HL-60 (cell line): Measurements from ENCODE around the gene ADAMTSL3.

Source experiments
- DNase-seq, 2 experiments: peaks; one replicate each; pipeline ENCODE4 v3.0.0-alpha.2; 2010 to 2020; ENCODE audit warnings: low read depth in 1 of 2, low spot score in 1 of 2
- H3K27ac ChIP-seq: fragments of 250-450 bp; sonication (Bioruptor Pico); replicated peaks from 2 replicates; pipeline ENCODE4 v1.5.1; 2020; ENCODE audit warnings: mild to moderate bottlenecking, moderate library complexity
- H3K27me3 ChIP-seq: fragments of 250-450 bp; sonication (Bioruptor Pico); 2 replicates; pipeline ENCODE4 v1.5.1; 2021; ENCODE audit warnings: mild to moderate bottlenecking, moderate library complexity; ENCODE audit not compliant: insufficient read depth, poor library complexity, severe bottlenecking
- H3K4me3 ChIP-seq: replicated peaks from 2 replicates; pipeline ENCODE4 v1.5.1; 2011; ENCODE audit warnings: mild to moderate bottlenecking, control low read depth, low read length; ENCODE audit not compliant: insufficient read depth
- CTCF ChIP-seq: IDR thresholded peaks from one replicate; pipeline ENCODE4 v1.5.1; 2011; ENCODE audit warnings: low read length, control low read depth, inconsistent platforms; ENCODE audit not compliant: insufficient read depth
- GABPA ChIP-seq: IDR thresholded peaks from 2 replicates; pipeline ENCODE4 v1.6.1; 2012; ENCODE audit warnings: low read depth
- POLR2AphosphoS5 ChIP-seq: IDR thresholded peaks from 2 replicates; pipeline ENCODE4 v1.6.1; 2012; ENCODE audit warnings: low read depth
- REST ChIP-seq: IDR thresholded peaks from 2 replicates; pipeline ENCODE4 v1.6.1; 2012; ENCODE audit warnings: low read depth; ENCODE audit not compliant: insufficient replicate concordance
- SPI1 ChIP-seq: IDR thresholded peaks from 2 replicates; pipeline ENCODE4 v1.6.1; 2012; ENCODE audit warnings: low read depth, mild to moderate bottlenecking, borderline replicate concordance

ADAMTSL3 gene

GRCh38 chr15:83928392-83928734 is 274.4 kb downstream of the ADAMTSL3 start:
- TF ChIP-seq GABPA (no peak), CTCF (no peak), POLR2AphosphoS5 (no peak), REST (no peak), SPI1 (no peak)
- no peaks in the 10 kb centered on the region for H3K27me3 ChIP-seq
- no peak overlapping the region for H3K27ac ChIP-seq
- no peak for DNase-seq
- no peak overlapping the region for H3K4me3 ChIP-seq

- Histone ChIP-seq H3K27me3 (no peaks in the 10 kb centered on the region), H3K27ac (no peak overlapping the region), H3K4me3 (no peak overlapping the region)
- DNase-seq, result no peak
- no peak for TF ChIP-seq REST
- TF ChIP-seq POLR2AphosphoS5, result no peak
- no peak for TF ChIP-seq CTCF
- TF ChIP-seq SPI1, result no peak
- no peak for TF ChIP-seq GABPA
These were observed 275.0 kb downstream of the ADAMTSL3 start for GRCh38 chr15:83928878-83929418.

GRCh38 chr15:83929619-83930018 is 275.7 kb downstream of the ADAMTSL3 start:
- Histone ChIP-seq H3K27ac (no peak overlapping the region), H3K27me3 (no peaks in the 10 kb centered on the region), H3K4me3 (no peak overlapping the region)
- DNase-seq, result no peak
- no peak for TF ChIP-seq CTCF
- TF ChIP-seq REST, result no peak
- TF ChIP-seq GABPA, result no peak
- TF ChIP-seq POLR2AphosphoS5, result no peak
- TF ChIP-seq SPI1, result no peak
